GM19372 (cell line): ENCODE measurements around the gene PBX1.

Experiments used
- ATAC-seq: cut with Tn5 transposase; IDR thresholded peaks from one replicate; pipeline ENCODE4 v1.9.1; 2021; ENCODE audit warnings: mild to moderate bottlenecking, low read depth, moderate library complexity; ENCODE audit not compliant: unreplicated experiment

Gene PBX1

DNA sequence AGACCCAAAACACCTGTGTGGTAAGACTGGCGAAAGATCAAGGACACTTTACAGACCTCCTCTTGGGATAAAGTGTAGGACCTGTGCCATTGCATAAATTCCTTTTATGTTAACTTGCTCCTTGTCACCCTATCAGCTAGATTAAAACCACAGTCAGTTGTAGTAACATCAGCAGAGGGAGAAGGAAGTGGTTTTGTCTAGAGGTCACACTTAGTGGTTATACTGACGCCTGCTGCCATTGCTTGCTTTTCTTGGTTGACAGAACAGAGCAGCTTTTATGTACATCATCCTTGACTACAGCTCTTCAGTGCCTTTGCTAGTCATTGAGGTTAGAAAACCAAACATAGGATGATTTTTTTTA lies 101.4 kb downstream of the PBX1 start:
- peak; percentile 66 for ATAC-seq

DNA sequence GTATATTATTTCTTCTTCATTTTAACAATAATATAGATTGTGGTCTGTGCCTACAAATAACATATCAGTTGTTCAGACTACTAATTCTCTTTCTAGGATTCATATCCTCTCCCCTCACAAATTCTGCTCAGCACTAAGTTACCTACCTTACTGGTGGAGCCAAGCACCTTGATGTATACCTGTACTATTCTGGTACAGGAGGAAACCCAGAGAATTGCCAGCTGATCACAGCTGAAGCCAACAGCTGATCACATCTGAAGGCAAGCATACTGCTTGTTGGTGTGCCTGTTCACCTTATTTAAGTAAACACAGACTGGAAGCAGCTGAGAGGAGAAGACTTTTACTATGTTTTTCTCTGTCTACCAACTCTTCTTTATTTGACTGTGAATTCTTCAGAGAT lies 101.8 kb downstream of the PBX1 start:
- ATAC-seq = no peak

DNA sequence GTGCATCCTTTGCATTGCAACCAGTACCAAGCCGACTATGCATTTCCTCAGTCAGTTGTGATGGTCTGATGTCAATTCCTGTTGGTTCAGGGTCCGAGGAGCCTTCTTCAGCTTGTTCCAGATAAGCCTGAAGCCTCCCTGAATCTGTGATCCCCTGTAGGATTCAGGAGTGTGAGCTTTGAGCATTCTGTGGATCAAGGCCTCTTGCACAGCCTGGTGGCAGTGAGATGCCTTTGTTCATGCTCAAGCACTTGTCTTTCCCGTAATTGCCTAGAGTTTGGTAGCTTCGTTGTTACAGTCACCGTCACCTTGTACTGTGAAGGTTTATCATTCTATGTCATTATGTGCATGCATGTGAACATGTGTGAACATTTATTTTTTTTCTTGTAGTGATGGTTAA lies 103.5 kb downstream of the PBX1 start:
- no peak for ATAC-seq

DNA sequence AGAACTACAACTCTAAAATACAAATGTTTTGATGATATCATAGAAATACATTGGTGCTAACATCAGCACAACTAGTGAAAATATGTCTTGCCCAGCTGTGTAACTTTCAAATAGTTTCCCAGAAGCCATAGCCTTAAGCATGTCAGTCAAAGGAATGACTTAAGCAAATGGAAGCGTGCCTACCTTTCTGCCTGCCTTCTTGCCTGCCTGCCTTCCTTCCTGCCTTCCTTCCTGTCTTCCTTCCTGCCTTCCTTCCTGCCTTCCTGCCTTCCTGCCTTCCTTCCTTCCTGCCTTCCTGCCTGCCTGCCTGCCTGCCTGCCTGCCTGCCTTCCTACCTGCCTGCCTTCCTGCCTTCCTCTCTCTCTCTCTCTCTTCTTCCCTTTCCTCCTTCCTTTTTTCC lies 104.0 kb downstream of the PBX1 start:
- ATAC-seq = no peak

DNA sequence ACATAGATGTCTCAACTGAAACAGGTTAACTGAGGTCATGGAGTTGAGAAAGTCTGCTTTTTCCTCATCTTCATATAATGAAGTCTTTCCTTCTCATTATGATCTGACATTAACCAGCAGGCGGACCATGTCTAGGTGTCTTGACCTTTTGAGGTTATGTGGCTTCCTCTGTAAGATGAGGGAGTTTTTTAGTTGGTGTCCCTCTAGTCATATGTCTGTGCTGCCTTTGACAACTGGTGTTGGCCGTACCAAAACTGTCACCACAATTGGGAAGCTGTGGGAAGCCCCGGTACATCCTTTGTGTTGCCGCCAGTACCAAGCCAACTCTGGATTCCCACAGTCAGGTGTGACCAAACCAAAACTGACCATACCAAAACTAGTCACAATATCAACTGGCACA lies 105.1 kb downstream of the PBX1 start:
- ATAC-seq = no peak

DNA sequence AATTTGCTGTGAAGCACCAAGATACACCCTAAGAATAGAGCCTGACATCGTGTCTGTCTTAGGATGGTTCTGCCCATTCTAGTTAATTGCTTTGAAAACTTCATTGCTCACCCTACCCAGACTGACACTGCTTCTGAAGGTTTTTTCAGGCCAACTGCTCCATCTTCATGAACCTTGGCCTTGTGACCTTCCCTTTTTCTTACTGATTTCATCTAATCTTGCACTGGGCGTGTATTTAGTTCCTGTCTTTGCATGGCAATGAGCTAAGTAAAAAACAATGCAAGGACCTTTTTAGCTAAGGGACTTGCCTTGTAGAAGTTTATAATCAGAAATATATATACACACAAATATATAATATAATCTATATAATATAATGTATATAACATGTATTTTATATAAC lies 108.0 kb downstream of the PBX1 start:
- no peak for ATAC-seq

DNA sequence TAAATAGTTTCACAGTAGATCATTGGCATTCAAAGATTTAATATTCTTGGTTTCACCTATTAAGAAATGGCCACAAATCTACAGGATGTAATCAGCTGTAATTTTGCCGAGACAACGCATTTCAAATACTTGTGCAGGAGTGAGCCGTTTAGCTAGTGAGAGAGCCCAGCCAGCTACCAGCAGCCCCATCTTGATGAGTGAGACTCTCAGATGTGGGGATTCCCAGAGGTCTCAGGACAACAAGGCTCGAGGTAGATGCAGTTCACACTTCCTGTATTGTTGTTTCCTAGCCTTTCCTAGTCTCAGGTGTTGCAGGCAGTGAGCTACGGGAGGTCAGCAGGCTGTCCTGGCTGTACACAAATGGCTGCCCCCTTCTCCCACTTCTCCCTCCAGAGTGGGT lies 108.6 kb downstream of the PBX1 start:
- ATAC-seq = no peak

DNA sequence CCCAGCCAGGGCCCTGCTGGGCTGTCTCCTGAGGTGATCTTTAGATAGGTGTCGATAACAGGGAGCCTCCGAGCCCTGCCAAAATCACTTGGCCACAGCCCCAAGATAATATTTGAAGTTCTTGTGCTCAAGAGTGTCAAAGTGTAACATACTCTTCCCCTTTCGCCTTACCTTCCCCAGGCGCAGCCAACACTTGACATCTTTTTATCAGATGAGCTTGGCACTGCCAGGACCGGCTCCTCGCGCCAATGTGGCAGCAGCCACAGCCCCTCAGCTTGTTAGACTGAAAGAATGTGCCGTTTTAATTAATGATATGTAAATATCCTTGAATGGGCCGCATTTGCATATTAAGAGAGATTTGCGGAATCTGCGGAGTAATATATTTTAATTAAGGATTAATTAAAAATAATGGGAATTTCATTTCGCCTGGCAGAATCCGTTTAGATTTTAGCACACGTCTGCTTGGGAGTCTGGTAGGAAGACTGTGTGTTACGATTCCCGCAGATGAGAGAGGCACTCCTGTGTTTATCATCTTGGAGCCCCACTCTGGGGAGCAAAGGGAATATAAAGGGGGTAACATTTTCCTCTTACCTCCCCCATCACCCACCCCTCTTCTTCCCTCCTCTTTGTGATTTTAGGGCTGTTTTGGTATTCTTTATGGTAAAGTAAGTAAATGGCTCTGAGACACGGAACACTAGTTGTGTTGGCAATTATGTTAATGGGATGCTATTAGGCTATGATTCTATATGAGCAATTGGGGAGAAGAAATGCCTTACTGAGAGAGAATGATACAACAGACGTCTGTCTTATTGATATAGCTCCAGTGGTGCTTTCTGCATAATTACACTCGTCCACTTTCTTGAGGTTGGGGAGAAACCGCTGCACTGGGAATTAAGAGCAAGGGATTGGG lies 109.8 kb downstream of the PBX1 start:
- ATAC-seq = no peak

DNA sequence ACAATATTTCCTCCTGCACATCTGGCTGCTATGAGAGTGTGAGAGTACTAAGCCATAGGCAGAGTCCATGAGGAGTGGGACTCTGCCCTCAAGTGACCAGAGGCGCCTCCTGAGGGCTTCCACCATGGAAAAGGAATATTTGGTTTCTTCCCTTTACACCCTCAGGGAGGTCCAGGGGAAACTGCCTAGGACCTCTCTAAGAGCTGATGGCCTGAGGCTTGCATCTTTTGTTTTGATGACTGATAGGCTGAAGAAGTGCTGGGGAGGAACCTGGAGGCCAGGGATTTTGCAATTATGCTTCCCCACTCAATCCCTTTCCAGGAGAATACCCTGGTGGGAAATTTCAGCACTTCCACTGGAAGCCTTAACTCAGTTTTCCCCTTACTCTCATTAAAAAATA lies 111.0 kb downstream of the PBX1 start:
- ATAC-seq = no peak

DNA sequence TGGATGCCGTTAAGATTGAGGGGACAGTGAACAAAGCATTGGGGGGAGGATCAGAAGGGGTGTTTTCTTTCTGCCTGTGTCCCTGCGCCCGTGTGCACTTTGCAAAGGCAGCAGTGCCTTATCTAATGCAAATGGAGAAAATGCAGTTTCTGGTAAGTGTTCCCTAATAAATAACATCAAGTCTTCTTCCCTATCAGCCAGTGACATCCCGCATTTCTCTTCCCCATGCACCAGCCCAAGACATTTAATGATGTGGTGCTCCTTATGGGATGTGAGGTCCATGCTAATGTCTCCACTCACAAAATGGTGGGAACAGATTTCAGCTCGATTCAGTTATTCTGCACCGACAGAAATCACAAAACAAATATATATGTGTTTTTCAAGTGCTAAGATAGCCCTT lies 111.8 kb downstream of the PBX1 start:
- ATAC-seq = no peak

DNA sequence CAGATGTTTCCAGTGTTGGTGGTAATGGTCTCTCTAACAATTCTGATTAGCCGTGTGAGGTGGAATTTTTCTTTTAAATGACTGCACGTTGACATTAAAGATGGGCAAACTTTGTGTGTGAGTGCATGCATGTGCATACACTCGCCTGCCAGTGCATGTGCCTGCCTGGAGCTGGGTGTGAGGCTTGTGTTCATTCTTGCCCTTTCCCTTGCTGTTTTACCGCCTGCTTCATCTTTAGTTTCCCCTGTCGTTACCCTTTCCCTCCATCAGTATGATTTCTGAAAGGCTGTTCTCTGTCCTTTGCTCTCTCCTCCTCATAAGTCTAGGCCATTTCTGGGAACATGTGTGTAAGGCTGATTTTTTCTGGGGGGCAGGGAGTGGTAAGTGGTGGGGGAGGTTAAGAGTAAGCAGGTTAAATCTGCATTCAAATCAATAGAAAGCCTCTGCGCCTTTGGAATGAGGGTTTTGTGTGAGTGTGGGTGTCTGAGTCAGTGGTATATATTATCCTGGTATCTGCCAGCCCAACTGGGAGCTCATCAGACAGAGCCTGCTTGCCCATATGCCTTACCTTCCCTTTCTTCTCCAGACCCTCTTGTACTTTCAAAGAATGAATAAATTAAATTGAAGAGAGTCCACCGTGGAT lies 112.5 kb downstream of the PBX1 start:
- ATAC-seq = no peak

DNA sequence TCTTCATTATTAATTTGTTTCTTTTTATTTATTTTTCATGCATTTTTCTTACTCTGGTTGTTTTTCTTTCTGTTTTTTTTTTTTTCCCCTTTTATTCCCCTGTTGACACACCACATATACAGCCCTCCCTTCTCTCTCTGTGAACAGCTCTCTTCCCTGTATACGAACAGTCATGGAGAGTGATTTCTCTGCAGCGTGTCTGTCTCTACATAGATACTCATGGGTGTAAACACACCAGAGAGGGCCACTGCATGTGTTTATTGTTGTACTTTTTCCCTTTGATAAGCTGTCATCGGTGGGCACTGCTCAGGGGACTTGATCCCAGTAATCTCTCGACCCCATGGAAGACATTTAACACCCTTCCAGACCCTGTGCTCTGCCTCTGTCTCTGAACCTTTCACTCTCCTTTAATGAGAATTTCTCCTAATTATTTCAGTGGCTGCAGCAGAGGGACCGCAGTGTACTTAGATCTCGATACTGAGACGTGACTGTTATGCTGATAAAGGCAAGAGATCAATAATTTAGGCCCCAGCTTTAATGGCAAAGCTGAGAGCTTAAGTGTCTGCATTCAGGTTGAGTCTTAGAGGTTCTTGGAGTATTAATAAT lies 113.1 kb downstream of the PBX1 start:
- ATAC-seq = no peak

DNA sequence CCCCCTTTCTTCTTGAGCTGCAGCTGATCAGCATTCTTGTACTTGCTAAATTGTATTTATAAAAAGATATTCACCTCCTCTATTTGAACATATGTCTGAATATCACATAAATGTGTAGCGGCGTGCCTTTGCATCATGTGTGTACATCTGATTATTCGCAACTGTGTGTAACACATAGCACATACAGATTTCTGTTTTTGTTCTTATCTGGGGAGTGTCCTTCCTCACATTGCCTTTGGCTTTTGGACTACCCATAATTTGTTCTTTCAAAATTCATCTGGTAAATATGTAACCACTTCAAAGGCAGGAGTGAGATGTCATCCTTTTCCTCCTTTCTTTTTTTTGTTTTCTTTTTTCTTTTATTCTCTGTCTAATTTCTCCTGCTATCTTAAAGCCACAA lies 113.6 kb downstream of the PBX1 start:
- no peak for ATAC-seq

DNA sequence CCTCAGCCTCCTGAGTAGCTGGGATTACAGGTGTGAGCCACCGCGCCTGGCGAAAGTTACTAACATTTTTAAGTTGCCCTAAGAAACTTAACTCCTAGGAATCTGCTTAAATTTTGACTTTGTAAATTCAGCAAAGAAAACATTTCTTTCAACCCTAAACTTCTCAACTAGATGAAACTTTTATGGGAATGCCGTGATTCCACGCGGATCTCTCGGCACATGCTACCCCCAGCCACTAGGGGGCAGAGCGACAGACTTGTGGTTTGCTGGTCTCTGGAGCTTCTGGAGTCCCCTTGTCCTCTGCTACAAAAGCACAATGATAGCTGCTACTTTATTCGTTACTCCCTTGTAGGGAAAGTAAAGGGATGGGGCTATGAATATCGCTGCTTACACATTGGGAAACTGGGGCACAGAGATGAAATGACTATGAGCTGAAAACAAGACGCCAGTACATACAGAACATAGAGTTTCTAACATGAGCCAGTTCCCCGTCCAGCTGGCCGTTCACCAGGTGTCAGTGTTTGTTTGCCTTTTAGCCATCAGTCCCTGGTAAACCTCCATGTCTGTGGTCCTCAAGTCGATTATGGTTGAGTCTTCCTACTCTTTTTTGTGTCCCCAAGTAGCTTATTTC lies 114.7 kb downstream of the PBX1 start:
- no peak for ATAC-seq

DNA sequence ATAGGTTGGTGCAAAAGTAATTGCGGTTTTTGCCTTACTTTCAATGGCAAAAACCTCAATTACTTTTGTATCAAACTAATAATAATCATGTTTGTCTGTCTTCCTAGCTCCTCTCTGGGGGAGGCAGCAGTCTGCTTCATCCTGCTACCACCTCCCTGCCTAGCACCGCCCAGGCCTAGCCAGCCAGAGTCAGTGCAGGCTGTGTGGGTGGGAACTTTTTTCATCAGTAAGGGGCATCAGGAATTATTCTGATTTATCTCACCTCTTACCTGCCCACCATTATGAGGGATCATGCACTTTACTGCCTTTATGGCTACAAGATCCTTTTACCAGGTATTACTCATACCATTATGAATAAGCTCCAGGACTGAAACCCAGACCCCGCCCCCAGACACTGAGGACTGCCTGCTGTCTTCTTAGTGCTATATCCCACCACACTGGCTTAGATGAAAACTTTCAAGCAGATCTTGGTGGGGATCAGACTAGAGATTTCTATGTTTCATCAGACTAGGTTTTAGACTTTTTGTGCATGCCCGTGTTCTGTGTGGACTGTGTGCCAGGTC lies 116.4 kb downstream of the PBX1 start:
- no peak for ATAC-seq

DNA sequence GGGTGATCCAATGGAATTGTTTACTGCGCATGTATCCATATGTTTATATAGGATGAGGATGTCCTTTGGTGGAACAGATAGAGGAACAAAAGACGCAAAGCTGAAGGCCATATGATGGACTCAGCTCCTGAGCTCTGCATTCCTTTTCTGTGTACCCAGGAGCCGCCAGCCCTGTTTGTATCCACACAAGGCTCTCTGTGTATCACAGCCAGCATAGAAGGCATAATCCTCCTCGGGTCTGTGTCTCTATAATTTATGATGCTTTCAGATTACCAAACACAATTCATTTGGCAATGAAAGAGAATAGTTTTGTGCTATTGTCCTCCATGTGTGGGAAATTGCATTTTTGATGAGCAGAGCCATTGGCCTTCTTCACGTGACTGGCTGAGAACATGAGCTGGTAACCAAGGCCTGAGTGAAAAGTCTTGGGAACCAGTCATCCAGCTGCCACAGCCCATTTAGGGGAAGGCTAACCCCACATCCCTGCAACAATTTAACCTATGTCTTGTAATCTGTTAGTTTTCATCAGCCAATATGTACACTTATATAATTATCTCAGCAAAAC lies 119.2 kb downstream of the PBX1 start:
- no peak for ATAC-seq

DNA sequence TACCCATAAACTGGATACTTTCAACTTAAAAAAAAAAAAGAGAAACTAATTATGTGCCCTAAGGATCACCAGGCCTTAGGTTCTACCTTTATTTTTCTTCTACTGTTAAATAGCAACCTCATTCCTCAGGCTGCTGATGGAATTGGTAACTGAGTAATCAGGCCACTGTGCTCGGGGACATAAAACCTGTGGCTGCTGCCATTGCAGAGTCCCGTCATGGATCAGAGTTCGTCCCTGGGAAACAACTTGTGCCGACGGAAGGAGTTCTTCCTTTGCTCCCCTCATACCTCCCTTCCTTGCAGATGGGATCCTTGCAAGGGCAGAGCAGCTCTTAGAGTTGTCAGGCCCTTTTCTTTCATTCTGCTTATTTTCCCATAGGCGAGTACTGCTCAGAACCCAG lies 123.6 kb downstream of the PBX1 start:
- no peak for ATAC-seq

DNA sequence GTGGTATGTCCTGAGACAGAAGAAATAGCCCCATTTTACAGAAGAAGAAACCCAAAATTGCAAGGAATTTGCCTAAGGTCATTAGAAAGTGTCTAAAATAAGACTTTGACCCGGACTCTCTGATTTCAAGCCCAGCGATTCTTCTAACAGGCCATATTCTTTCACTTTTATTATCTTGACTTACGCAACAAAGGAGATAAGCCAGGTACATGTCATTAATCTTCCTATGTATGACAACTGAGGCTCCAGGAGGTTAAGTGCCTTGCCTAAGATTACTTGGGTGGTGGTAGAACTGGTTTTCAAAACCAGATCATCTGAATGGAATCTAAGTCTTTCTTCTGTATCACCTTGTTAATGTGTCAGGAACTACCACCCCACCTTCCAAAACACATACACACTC lies 124.3 kb downstream of the PBX1 start:
- ATAC-seq = no peak

DNA sequence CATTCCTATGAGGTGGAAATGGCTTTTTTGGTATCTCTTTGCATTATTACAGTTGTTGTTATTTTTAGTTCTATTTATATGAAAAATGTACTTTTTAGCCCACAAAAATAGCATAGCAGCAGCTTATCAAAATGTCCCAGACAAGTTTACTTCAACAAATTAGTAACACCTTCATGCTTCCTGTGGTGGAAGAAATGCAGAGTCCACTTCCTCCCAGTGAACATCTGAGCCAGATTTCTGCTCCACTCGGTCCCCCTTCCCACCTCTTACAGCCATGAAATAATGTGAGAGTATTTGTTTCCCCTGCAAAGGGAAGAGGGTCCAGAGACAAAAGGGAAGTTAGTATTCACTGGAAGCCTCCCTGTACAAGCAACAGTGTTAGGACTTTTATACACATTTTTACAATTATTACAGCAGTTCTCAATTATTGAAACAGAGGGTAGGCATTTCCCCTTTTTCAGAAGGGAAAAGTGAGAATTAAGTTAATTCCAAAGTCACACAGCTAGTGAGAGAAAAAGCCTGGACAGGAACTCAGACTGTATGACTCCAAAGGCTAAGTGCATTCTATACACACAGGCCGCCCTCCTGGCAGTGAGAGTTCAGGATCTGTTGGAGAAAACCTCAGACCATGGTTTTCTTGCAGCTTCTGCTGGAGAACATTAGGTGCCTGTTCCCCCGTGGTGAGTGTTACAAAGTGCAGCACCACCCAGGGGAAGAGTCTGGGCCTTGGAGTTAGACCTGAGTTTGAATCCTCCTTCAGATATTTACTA lies 126.5 kb downstream of the PBX1 start:
- no peak for ATAC-seq

DNA sequence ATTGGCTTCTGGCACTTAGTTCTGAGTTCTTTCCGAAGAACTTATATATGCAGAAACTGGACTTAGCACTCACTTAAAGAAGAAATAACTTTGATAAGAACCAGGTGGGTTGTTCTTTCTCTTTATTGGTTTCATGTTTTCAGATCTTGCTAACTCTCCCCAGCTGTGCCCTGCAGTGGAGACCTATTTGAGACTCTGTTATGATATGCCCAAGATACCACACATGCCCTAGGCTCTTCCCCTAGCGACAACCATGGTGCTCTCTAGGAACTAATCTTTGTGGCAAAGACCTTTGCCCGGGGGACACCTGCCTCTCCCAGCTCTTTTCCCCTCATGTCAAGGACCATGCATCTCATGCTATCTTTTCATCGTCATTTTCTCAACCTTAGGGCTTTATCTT lies 128.8 kb downstream of the PBX1 start:
- ATAC-seq = no peak
